Upper lobe of left lung (tissue), 4 donors: ENCODE measurements around the gene BARX1.

Source experiments
- CTCF ChIP-seq, 6 experiments: fragments of 450-650 bp in 4 of 6; fragments of 200-600 bp in 2 of 6; sonication (generic) in 2 of 6; IDR thresholded peaks; one replicate each; pipeline ENCODE4 v1.5.1; 2016 to 2019; ENCODE audit warnings: antibody characterized with exemption in 6 of 6
- POLR2AphosphoS5 ChIP-seq, 2 donors: sonication (generic); formaldehyde crosslinking; IDR thresholded peaks; one replicate each; pipeline ENCODE4 v1.5.1; 2017; ENCODE audit warnings: antibody characterized with exemption in 2 of 2

- TF ChIP-seq CTCF (IDR thresholded peaks at IDR 0.05) (no peak), POLR2AphosphoS5 (IDR thresholded peaks at IDR 0.05) (no peak)
These were observed 44.6 kb downstream of the BARX1 start for GRCh38 chr9:93910598-93910997.
